CD4-positive, alpha-beta T cell (primary cell): Measurements from ENCODE around the gene DNAAF2. TPM values are rescaled to one million over a fixed set of nuclear protein-coding genes. Genes with fewer than 3 reads are reported as not detected.

Experiments
- ATAC-seq: fragments of 200-7000 bp; cut with Tn5 transposase; one replicate; pipeline ENCODE4 v1.10.0; 2022; ENCODE audit warnings: mild to moderate bottlenecking; ENCODE audit not compliant: poor library complexity
- CTCF ChIA-PET: fragments of 350-600 bp; sonication (Branson Sonifier 250); formaldehyde crosslinking; loops from one replicate; lab custom pipeline; 2021; ENCODE audit warnings: antibody characterized with exemption, inconsistent platforms; lab: Charles Lee
- POLR2A ChIA-PET: fragments of 350-600 bp; sonication (Branson Sonifier 250); formaldehyde crosslinking; loops from one replicate; lab custom pipeline; 2021; ENCODE audit warnings: antibody characterized with exemption, inconsistent platforms; lab: Charles Lee
- DNase-seq, 14 experiments: peaks; one replicate each; pipeline ENCODE4 v3.0.0-alpha.2; 2013 to 2020; ENCODE audit warnings: mixed read lengths in 2 of 14
- H3K27ac ChIP-seq, 2 donors: one replicate each; pipeline versions ENCODE4 v1.5.1 to v1.7.0; 2013; ENCODE audit warnings: low read length in 2 of 2, low read depth in 1 of 2, mild to moderate bottlenecking in 1 of 2
- H3K27me3 ChIP-seq, 2 experiments: 1 replicate in 1 of 2; 2 replicates in 1 of 2; pipeline versions ENCODE4 v1.6.1 to v1.7.0; 2013; ENCODE audit warnings: low read length in 2 of 2, control low read depth in 1 of 2, mild to moderate bottlenecking in 1 of 2, moderate library complexity in 1 of 2; ENCODE audit not compliant: insufficient read depth in 2 of 2, control insufficient read depth in 1 of 2
- H3K36me3 ChIP-seq: one replicate; pipeline ENCODE4 v1.6.1; 2013; ENCODE audit warnings: low read length, control low read depth; ENCODE audit not compliant: insufficient read depth
- H3K4me1 ChIP-seq: one replicate; pipeline ENCODE4 v1.6.1; 2013; ENCODE audit warnings: low read length, control low read depth; ENCODE audit not compliant: insufficient read depth
- H3K4me3 ChIP-seq: one replicate; pipeline ENCODE4 v1.5.1; 2013; ENCODE audit warnings: mild to moderate bottlenecking, low read length, moderate library complexity
- H3K9me3 ChIP-seq, 2 experiments: 1 replicate in 1 of 2; 2 replicates in 1 of 2; pipeline versions ENCODE4 v1.6.1 to v1.7.0; 2013; ENCODE audit warnings: low read length in 2 of 2, mild to moderate bottlenecking in 2 of 2, control low read depth in 1 of 2, moderate library complexity in 1 of 2; ENCODE audit not compliant: control insufficient read depth in 1 of 2, insufficient read depth in 1 of 2
- H3K27ac Mint-ChIP-seq: one replicate; pipeline ENCODE4 v1.8.0; 2020; ENCODE audit warnings: mixed read lengths
- H3K27me3 Mint-ChIP-seq: one replicate; pipeline ENCODE4 v1.8.0; 2021; ENCODE audit warnings: mixed read lengths
- H3K36me3 Mint-ChIP-seq: one replicate; pipeline ENCODE4 v1.8.0; 2021; ENCODE audit warnings: low read depth, mixed read lengths
- H3K4me1 Mint-ChIP-seq: one replicate; pipeline ENCODE4 v1.8.0; 2021; ENCODE audit warnings: low read depth, mixed read lengths
- H3K4me3 Mint-ChIP-seq: one replicate; pipeline ENCODE4 v1.8.0; 2020; ENCODE audit warnings: mild to moderate bottlenecking, mixed read lengths
- H3K9me3 Mint-ChIP-seq: one replicate; pipeline ENCODE4 v1.8.0; 2020; ENCODE audit warnings: mixed read lengths
- CTCF ChIP-seq: fragments of 200-600 bp; IDR thresholded peaks from one replicate; pipeline ENCODE4 v1.8.0; 2022; ENCODE audit warnings: antibody characterized with exemption, mild to moderate bottlenecking
- intact Hi-C, 2 experiments: fragments of 100-400 bp; cut with DNase I in 1 of 2; cut with micrococcal nuclease in 1 of 2; formaldehyde crosslinking; loops; one replicate each; pipeline versions ENCODE4 v1.15.1 to v1.9.0; 2023 to 2025; cut with DNase I, micrococcal nuclease
- total RNA-seq, 174 experiments: library from RNA in 2 of 174; stranded (reverse) in 2 of 174; gene quantifications; one replicate each; pipeline ENCODE4 v1.2.3 and lab custom pipeline; 2021 to 2026

Gene DNAAF2
- total RNA-seq, 2 experiments from 2014 or later: 7.5 to 8.0 TPM

GRCh38 chr14:49584058-49584457, 51.0 kb downstream of the DNAAF2 start:
- Mint-ChIP-seq H3K27me3 (peaks cover 10% of the 10 kb centered on the region), H3K9me3 (no peaks in the 10 kb centered on the region)

DNA sequence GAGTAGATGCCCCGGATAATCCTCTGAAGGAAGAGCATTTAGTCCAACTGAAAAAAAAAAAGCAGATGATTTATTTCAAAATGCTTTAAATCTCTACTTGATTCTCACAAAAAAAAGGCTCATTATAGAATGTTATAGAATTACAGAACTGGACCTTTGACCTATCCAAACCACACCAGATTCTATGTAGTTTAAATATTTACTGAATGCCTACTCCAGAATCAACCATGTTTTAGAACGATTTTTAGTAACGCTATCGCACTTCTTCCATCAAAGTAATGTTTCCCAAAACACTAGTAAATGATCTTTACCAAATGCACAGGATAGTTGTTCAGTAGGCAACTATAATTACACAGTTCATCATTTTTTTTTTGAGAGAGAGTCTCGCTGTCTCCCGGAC, 51.4 kb downstream of the DNAAF2 start:
- H3K27ac ChIP-seq: no peak overlapping the region
- CTCF ChIA-PET: no interaction called here
- no peaks in the 10 kb centered on the region for H3K27me3 ChIP-seq
- Mint-ChIP-seq H3K4me1 (peaks cover 72% of the 10 kb centered on the region), H3K27me3 (peaks cover 10% of the 10 kb centered on the region), H3K36me3 (peaks cover 75% of the 10 kb centered on the region), H3K9me3 (no peaks in the 10 kb centered on the region), H3K27ac (peak overlapping the region; percentile 99), H3K4me3 (peak overlapping the region; percentile 90)
- ATAC-seq (no peak), DNase-seq (no peak)
- H3K4me3 ChIP-seq: peak overlapping the region; percentile 89
- intact Hi-C loops: loop anchor here in 1 of 2 experiments (2.0 to 10.0 kb wide), 2 partner anchors 35 to 731 kb away; partner anchors contain the start of genes DMAC2L and L2HGDH
- no peak for TF ChIP-seq CTCF
- H3K9me3 ChIP-seq: no peaks in the 10 kb centered on the region
- peaks cover 38% of the 10 kb centered on the region for H3K36me3 ChIP-seq
- H3K4me1 ChIP-seq: peaks cover 38% of the 10 kb centered on the region
- POLR2A ChIA-PET: interaction anchor here (0.7 to 6.3 kb wide), 5 partner anchors 10 to 184 kb away, joined by 3 to 81 read pairs (median 3); partner anchors contain the start of genes DNAAF2, KLHDC2, MGAT2 and POLE2

More at GRCh38 chr14:49584058-49584457, 51.0 kb downstream of the DNAAF2 start:
- H3K36me3 Mint-ChIP-seq: peaks cover 75% of the 10 kb centered on the region
- H3K27me3 ChIP-seq: no peaks in the 10 kb centered on the region
- ChIA-PET POLR2A (interaction anchor here (3.8 to 6.3 kb wide), 4 partner anchors 14 to 184 kb away, joined by 65 to 180 read pairs (median 111); partner anchors contain the start of genes DNAAF2, KLHDC2, LRR1 and MGAT2), CTCF (interaction anchor here (1.7 to 5.0 kb wide), 2 partner anchors 49 to 122 kb away, joined by 6 to 48 read pairs; partner anchors contain the start of gene DNAAF2)
- no peak for ATAC-seq
- peak in 1 of 14 experiments; percentile 20 for DNase-seq
- H3K4me1 ChIP-seq: peaks cover 38% of the 10 kb centered on the region
- peak overlapping the region; percentile 99 for H3K27ac Mint-ChIP-seq
- H3K36me3 ChIP-seq: peaks cover 38% of the 10 kb centered on the region
- H3K4me3 ChIP-seq: peak overlapping the region; percentile 89
- peak overlapping the region; percentile 90 for H3K4me3 Mint-ChIP-seq
- TF ChIP-seq CTCF: no peak
- H3K9me3 ChIP-seq: no peaks in the 10 kb centered on the region
- H3K27ac ChIP-seq: peak overlapping the region in 1 of 2 donors; percentile 29
- intact Hi-C loops: loop anchor here in 1 of 2 experiments (2.0 to 10.0 kb wide), 2 partner anchors 35 to 731 kb away; partner anchors contain the start of genes DMAC2L and L2HGDH
- H3K4me1 Mint-ChIP-seq: peaks cover 68% of the 10 kb centered on the region

GRCh38 chr14:49582113-49582977, 52.7 kb downstream of the DNAAF2 start:
- Mint-ChIP-seq H3K36me3 (peaks cover 83% of the 10 kb centered on the region), H3K27me3 (peaks cover 10% of the 10 kb centered on the region), H3K4me3 (peak overlapping the region; percentile 27), H3K4me1 (peaks cover 79% of the 10 kb centered on the region), H3K27ac (peak overlapping the region; percentile 99), H3K9me3 (no peaks in the 10 kb centered on the region)
- ChIA-PET POLR2A (interaction anchor here (0.6 to 6.3 kb wide), 3 partner anchors 52 to 557 kb away, joined by 3 to 81 read pairs (median 3); partner anchors contain the start of genes DNAAF2 and KLHDC2), CTCF (interaction anchor here (0.6 kb wide), 1 partner anchor 279 kb away, joined by 3 read pairs; no protein-coding TSS in a partner anchor)
- Histone ChIP-seq H3K4me3 (no peak overlapping the region), H3K27ac (no peak overlapping the region), H3K9me3 (no peaks in the 10 kb centered on the region), H3K4me1 (peaks cover 38% of the 10 kb centered on the region), H3K27me3 (no peaks in the 10 kb centered on the region), H3K36me3 (peaks cover 43% of the 10 kb centered on the region)
- intact Hi-C loops: loop anchor here in 1 of 2 experiments (10.0 kb wide), 1 partner anchor 732 kb away; the partner anchor contains the start of genes DMAC2L and L2HGDH
- ATAC-seq (no peak), DNase-seq (no peak)
- no peak for TF ChIP-seq CTCF
